Measurements from ENCODE around the gene CLPSL1. TPM values are rescaled to one million over a fixed set of nuclear protein-coding genes. Genes with fewer than 3 reads are reported as not detected.

The CLPSL1 gene
- total RNA-seq, 1 experiment from 2014 or later, result not detected

DNA sequence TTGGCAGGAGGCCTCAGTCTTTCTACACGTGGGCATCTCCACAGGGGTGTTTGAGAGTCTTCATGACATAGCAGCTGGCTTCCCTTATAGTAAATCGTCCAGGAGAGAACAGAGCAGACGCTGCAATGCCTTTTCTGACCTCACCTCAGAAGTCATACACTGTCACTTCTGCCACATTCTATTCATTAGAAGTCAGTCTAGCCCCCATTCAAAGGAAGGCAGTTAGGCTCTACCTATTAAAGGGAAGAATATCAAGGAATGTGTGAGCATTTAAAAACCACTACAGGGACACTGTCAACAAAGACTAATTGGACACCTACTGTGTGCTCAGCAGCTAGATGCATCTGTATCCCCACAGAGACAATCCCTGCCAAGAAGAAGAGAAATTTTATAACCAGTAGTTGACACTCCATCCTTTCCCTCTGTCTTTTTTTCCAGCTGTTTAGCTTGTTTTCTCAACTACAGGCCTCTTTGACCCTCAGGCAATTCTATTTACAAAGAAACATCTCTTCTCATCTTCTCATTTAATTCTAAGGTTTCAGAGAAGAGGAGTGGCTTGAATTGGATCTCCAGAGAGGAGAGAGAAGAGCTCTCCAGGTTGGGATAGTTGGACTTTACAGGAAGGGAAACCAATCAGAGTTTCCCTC is 25.4 kb upstream of the CLPSL1 start:
- Histone ChIP-seq H3K9me2 (replicated peaks; ENCODE audit: low read length) (no peaks in the 10 kb centered on the region), H3K9me3 (ENCODE audit: low read length) (no peaks in the 10 kb centered on the region), H3K9ac (ENCODE audit: low read length) (no peak overlapping the region), H3K4me1 (ENCODE audit: insufficient read depth, low read length) (peaks cover 6% of the 10 kb centered on the region; the same call in 1 of the 2 replicates), H3K27me3 (ENCODE audit: low read length) (0 out of 2 replicates have a peak, but pooled peaks cover 1% of the 10 kb centered on the region), H3K4me2 (ENCODE audit: low read length) (no peak overlapping the region), H4K20me1 (ENCODE audit: low read length) (no peaks in the 10 kb centered on the region), H3K4me3 (ENCODE audit: low read length) (no peak overlapping the region), H2AFZ (ENCODE audit: low read length) (peak overlapping the region; percentile 49; the same call in 1 of the 2 replicates), H3K36me3 (ENCODE audit: low read depth, low read length) (no peaks in the 10 kb centered on the region), H3K27ac (ENCODE audit: low read length) (no peak overlapping the region), H3F3A (ENCODE audit: low read length, unreplicated experiment) (no peaks in the 10 kb centered on the region), H3K79me2 (ENCODE audit: low read length) (no peaks in the 10 kb centered on the region)
- TF ChIP-seq CTCF (conservative IDR thresholded peaks at IDR 0.05; ENCODE audit: low read depth, low read length), result no peak
- TF ChIP-seq EZH2phosphoT487 (IDR thresholded peaks at IDR 0.05; ENCODE audit: borderline replicate concordance, low read length), result no peak
- TF ChIP-seq EZH2 (IDR thresholded peaks at IDR 0.05; ENCODE audit: low read length, unreplicated experiment), result no peak
- BruUV-seq (replicated peaks), result no TSS peak
- intact Hi-C loops (cut with micrococcal nuclease), result loop anchor here (10.0 kb wide), 1 partner anchor 199 kb away; no protein-coding TSS in a partner anchor
- DNase-seq, result no peak
- CTCF ChIA-PET, result no interaction called here
- POLR2A ChIA-PET (ENCODE audit: unreplicated experiment), result interaction anchor here (0.6 kb wide), 1 partner anchor 21 kb away, joined by 4 read pairs; no protein-coding TSS in a partner anchor
- ATAC-seq, result no peak

- H3K9me3 ChIP-seq (ENCODE audit: low read length), result no peaks in the 10 kb centered on the region
- H3K4me2 ChIP-seq (ENCODE audit: low read length), result no peak overlapping the region
- no peak overlapping the region for H3K9ac ChIP-seq (ENCODE audit: low read length)
- ATAC-seq, result no peak
- peaks cover 6% of the 10 kb centered on the region; the same call in 1 of the 2 replicates for H3K4me1 ChIP-seq (ENCODE audit: insufficient read depth, low read length)
- H3K27me3 ChIP-seq (ENCODE audit: low read length), result 0 out of 2 replicates have a peak, but pooled peaks cover 4% of the 10 kb centered on the region
- H3K79me2 ChIP-seq (ENCODE audit: low read length), result no peaks in the 10 kb centered on the region
- no peaks in the 10 kb centered on the region for H4K20me1 ChIP-seq (ENCODE audit: low read length)
- no peak overlapping the region for H3K4me3 ChIP-seq (ENCODE audit: low read length)
- H3K27ac ChIP-seq (ENCODE audit: low read length), result no peak overlapping the region
- ChIA-PET POLR2A (ENCODE audit: unreplicated experiment) (no interaction called here), CTCF (no interaction called here)
- intact Hi-C loops (cut with micrococcal nuclease), result loop anchor here (10.0 kb wide), 1 partner anchor 197 kb away; no protein-coding TSS in a partner anchor
- no peak overlapping the region for H2AFZ ChIP-seq (ENCODE audit: low read length)
- BruUV-seq (replicated peaks), result no TSS peak
- no peaks in the 10 kb centered on the region for H3K36me3 ChIP-seq (ENCODE audit: low read depth, low read length)
- TF ChIP-seq EZH2phosphoT487 (IDR thresholded peaks at IDR 0.05; ENCODE audit: borderline replicate concordance, low read length) (no peak), CTCF (conservative IDR thresholded peaks at IDR 0.05; ENCODE audit: low read depth, low read length) (peak; percentile 47)
- H3K9me2 ChIP-seq (replicated peaks; ENCODE audit: low read length), result no peaks in the 10 kb centered on the region
- no peaks in the 10 kb centered on the region for H3F3A ChIP-seq (ENCODE audit: low read length, unreplicated experiment)
- peak; percentile 38 for DNase-seq
These were observed 23.2 kb upstream of the CLPSL1 start for GRCh38 chr6:35757456-35758123.

DNA sequence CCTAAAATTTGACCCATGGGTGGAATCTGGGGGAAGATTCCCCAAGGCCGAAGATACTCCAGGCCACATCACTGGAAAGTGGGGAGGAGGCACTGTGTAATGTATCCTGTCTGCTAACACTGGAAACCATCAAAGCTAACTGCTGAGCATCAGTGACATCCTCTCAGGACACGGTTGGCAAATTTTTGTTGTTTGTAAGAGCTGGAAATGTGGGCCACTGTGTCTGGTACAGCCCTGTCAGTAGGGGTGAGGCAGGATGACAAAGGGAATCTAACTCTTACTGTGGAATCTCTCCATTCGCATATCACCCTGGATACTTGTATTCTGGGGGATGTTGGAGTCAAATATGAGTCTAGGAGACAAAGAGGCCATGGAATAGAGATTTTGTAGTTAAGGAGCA is 21.4 kb upstream of the CLPSL1 start:
- H3K4me1 ChIP-seq (ENCODE audit: insufficient read depth, low read length), result peaks cover 6% of the 10 kb centered on the region; the same call in 1 of the 2 replicates
- no peak overlapping the region for H3K27ac ChIP-seq (ENCODE audit: low read length)
- no TSS peak for BruUV-seq (replicated peaks)
- H3K27me3 ChIP-seq (ENCODE audit: low read length), result peaks cover 21% of the 10 kb centered on the region
- no peaks in the 10 kb centered on the region for H3F3A ChIP-seq (ENCODE audit: low read length, unreplicated experiment)
- H3K4me2 ChIP-seq (ENCODE audit: low read length), result no peak overlapping the region
- no peaks in the 10 kb centered on the region for H3K9me3 ChIP-seq (ENCODE audit: low read length)
- no peaks in the 10 kb centered on the region for H4K20me1 ChIP-seq (ENCODE audit: low read length)
- H3K4me3 ChIP-seq (ENCODE audit: low read length), result no peak overlapping the region
- no peaks in the 10 kb centered on the region for H3K79me2 ChIP-seq (ENCODE audit: low read length)
- ChIA-PET CTCF (no interaction called here), POLR2A (ENCODE audit: unreplicated experiment) (no interaction called here)
- H3K36me3 ChIP-seq (ENCODE audit: low read depth, low read length), result no peaks in the 10 kb centered on the region
- no peak for DNase-seq
- H3K9ac ChIP-seq (ENCODE audit: low read length), result no peak overlapping the region
- no peak for TF ChIP-seq EZH2phosphoT487 (IDR thresholded peaks at IDR 0.05; ENCODE audit: borderline replicate concordance, low read length)
- TF ChIP-seq EZH2 (IDR thresholded peaks at IDR 0.05; ENCODE audit: low read length, unreplicated experiment), result no peak
- H3K9me2 ChIP-seq (replicated peaks; ENCODE audit: low read length), result no peaks in the 10 kb centered on the region
- ATAC-seq, result no peak
- H2AFZ ChIP-seq (ENCODE audit: low read length), result no peak overlapping the region
- intact Hi-C loops (cut with micrococcal nuclease), result loop anchor here (10.0 kb wide), 1 partner anchor 195 kb away; no protein-coding TSS in a partner anchor

All from PC-3 (cell line).